HG03097 (cell line): ENCODE data around the gene TMEM175.
"Not testable (repeated sequence)": the region's sequence is repeated elsewhere in the genome, so short reads cannot be mapped to it uniquely, and the experiment has no call there.

Source experiments
- ATAC-seq: cut with Tn5 transposase; IDR thresholded peaks from one replicate; pipeline ENCODE4 v1.9.1; 2021; ENCODE audit not compliant: unreplicated experiment, low FRiP score

Gene TMEM175

GRCh38 chr4:914531-914930 lies 17.7 kb upstream of the TMEM175 start:
- ATAC-seq, result no peak

GRCh38 chr4:915041-915474 lies 17.2 kb upstream of the TMEM175 start:
- ATAC-seq, result no peak

- no peak for ATAC-seq
These were observed 16.7 kb upstream of the TMEM175 start for GRCh38 chr4:915595-915994.

GRCh38 chr4:917466-917865 lies 14.8 kb upstream of the TMEM175 start:
- no peak for ATAC-seq

- no peak for ATAC-seq
These were observed 14.3 kb upstream of the TMEM175 start for GRCh38 chr4:917992-918391.

GRCh38 chr4:918591-918990 lies 13.7 kb upstream of the TMEM175 start:
- not testable (repeated sequence) for ATAC-seq

GRCh38 chr4:919004-919680 lies 13.1 kb upstream of the TMEM175 start:
- not testable (repeated sequence) for ATAC-seq

- ATAC-seq, result peak; percentile 51
These were observed 10.4 kb upstream of the TMEM175 start for GRCh38 chr4:921830-922331.

GRCh38 chr4:924107-925096 lies 7.9 kb upstream of the TMEM175 start:
- ATAC-seq, result peak; percentile 47

- ATAC-seq, result no peak
These were observed 7.1 kb upstream of the TMEM175 start for GRCh38 chr4:925171-925570.

- no peak for ATAC-seq
These were observed 6.3 kb upstream of the TMEM175 start for GRCh38 chr4:925771-926500.

GRCh38 chr4:926538-926937 lies 5.7 kb upstream of the TMEM175 start:
- ATAC-seq, result no peak

- ATAC-seq, result not testable (repeated sequence)
These were observed 4.7 kb upstream of the TMEM175 start for GRCh38 chr4:927566-927965.

- ATAC-seq, result no peak
These were observed 3.0 kb upstream of the TMEM175 start for GRCh38 chr4:929096-929765.

- no peak for ATAC-seq
These were observed 2.2 kb upstream of the TMEM175 start for GRCh38 chr4:930028-930551.

- ATAC-seq, result no peak
These were observed 1.4 kb upstream of the TMEM175 start for GRCh38 chr4:930827-931193.

GRCh38 chr4:931194-931959 lies 883 bp upstream of the TMEM175 start:
- ATAC-seq, result peak; percentile 8

- ATAC-seq, result no peak
These were observed 432 bp downstream of the TMEM175 start for GRCh38 chr4:932713-933070.

GRCh38 chr4:939508-939907 lies 7.2 kb downstream of the TMEM175 start:
- not testable (repeated sequence) for ATAC-seq
